Endothelial cell of hepatic sinusoid (primary cell): ENCODE results near the gene ARAF.

ENCODE experiments used
- in situ Hi-C: cut with HindIII; loops from 2 replicates; pipeline ENCODE4 v1.10.0; 2017; ENCODE audit warnings: low sequenced_read_pairs

The ARAF gene

GRCh38 chrX:47563801-47564315 is 2.9 kb downstream of the ARAF start:
- in situ Hi-C loops, result no loop called here

GRCh38 chrX:47564438-47565085 is 3.6 kb downstream of the ARAF start:
- in situ Hi-C loops, result no loop called here

DNA sequence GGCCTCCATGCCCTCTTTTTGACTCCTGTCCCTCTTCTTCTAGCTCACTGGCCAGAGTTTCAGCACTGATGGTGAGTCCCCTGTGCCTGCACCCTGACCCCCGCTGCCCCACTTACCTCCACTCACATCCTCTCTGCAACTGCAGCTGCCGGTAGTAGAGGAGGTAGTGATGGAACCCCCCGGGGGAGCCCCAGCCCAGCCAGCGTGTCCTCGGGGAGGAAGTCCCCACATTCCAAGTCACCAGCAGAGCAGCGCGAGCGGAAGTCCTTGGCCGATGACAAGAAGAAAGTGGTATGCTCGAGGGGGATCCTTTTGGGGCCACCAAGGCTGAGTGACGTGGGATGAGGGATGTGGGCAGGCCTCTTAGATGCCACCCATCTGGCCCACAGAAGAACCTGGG is 5.8 kb downstream of the ARAF start:
- in situ Hi-C loops, result no loop called here

DNA sequence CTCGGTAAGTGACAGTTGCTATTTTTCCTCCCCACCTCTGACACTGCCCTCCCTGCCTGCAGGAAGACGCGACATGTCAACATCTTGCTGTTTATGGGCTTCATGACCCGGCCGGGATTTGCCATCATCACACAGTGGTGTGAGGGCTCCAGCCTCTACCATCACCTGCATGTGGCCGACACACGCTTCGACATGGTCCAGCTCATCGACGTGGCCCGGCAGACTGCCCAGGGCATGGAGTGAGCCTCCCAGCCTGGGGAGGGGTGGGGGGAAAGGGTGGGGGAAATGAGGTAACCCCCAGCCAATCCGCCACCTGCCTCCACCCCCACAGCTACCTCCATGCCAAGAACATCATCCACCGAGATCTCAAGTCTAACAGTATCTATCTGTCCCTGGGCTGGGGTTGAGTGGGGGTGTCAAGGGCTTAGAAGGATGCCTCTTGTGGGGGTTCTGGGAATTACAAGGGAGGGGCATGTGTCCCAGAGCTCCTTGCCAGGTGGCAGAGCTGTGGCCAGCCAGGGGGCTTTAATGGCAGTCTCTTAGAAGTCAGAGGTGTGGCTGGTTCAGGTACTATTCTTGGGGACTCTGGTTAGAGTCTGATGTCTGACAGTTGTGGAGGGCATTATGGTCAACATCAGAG is 7.8 kb downstream of the ARAF start:
- in situ Hi-C loops, result no loop called here

- in situ Hi-C loops, result no loop called here
Measured at GRCh38 chrX:47570794-47571193, 9.8 kb downstream of the ARAF start.

DNA sequence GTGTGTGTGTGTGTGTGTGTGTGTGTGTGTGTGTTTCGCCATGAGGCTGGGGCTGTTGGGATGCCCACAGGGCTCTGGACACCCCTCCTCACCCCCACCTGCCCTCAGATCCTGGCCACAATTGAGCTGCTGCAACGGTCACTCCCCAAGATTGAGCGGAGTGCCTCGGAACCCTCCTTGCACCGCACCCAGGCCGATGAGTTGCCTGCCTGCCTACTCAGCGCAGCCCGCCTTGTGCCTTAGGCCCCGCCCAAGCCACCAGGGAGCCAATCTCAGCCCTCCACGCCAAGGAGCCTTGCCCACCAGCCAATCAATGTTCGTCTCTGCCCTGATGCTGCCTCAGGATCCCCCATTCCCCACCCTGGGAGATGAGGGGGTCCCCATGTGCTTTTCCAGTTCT is 10.2 kb downstream of the ARAF start:
- in situ Hi-C loops, result no loop called here

DNA sequence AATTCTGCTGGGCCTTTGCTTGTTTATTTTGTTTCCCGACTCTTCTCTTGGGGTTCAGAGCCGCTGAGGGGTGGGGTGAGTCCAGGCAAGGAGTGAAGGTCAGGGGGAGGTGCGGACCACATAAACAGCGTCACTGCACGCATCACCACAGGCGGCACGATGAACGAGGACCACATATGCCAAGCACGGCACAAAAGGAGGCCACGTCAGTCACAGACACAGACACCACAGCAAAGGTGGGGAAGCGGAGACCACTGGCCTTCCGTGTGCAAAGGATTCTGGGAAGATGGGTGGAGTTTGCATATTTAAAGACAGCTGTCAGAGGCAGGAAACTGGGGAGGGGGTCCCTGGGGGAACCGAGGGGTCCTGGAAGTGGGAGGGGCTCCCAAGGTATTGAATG is 10.9 kb downstream of the ARAF start:
- in situ Hi-C loops, result no loop called here

DNA sequence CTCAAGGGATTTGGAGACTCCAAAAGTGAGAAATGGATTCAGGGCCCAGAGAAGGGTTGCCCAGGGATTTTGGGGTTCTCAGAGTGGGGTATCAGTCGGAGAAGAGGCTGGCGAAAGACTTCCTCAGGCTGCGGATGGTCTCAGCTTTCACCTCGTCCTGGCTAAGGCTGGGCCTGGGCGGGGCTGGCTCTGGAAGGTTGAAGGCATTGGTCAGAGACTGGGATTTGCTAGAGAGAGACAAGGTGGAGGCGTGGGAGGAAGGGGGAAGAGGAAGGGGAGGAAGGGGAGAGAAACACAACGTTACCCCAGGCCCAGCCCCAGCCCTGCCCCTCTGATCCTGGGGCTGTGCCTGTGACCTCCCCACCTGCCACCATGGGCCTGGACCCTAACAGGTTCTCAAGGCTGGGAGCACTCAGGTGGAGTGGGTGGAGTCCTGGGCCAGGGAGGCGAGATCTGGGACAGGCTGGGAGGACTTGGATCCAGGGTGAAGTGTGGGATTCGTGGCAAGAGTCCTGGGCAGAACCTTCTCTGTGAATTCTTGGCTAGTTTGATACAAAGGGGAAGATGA is 11.9 kb downstream of the ARAF start:
- in situ Hi-C loops, result no loop called here

DNA sequence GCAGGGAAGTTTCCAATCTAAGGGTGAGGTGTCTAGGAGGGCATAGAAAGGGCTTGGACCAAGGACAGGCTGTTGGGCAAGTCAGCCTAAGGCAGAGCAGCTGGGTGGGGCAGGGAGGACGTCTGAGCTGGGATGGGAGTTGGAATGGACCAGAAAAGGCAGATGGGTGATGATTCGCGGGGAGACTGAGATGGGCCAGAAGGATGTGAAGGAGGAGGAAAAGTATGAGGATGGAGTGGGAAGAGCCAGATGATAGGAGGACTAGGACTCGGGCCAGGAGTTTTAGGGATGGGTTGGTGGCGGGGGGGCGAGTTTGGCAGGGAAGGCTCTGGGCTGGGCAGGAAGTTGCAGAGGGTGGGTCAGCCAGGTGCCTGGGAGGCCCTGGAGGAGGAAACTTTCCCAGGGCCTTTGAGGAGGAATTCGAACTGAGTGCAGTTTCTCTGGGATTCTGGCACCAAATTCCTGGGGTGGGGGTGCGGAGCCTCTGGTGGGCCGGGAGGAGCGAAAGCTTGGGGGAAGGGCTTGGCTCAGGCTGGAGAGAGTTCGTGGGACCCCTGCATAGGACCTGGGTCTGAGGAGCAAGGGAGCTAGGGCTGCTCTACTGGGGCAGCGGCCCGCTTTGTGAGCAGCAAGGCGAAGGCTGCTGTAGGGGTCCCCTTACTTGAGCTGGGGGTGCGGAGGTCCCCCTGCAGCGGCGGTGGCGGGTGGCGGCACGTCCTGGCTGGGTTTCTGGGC is 12.5 kb downstream of the ARAF start:
- in situ Hi-C loops, result no loop called here

GRCh38 chrX:47574076-47574546 is 13.1 kb downstream of the ARAF start:
- in situ Hi-C loops, result no loop called here

GRCh38 chrX:47574547-47575301 is 13.7 kb downstream of the ARAF start:
- in situ Hi-C loops, result no loop called here

DNA sequence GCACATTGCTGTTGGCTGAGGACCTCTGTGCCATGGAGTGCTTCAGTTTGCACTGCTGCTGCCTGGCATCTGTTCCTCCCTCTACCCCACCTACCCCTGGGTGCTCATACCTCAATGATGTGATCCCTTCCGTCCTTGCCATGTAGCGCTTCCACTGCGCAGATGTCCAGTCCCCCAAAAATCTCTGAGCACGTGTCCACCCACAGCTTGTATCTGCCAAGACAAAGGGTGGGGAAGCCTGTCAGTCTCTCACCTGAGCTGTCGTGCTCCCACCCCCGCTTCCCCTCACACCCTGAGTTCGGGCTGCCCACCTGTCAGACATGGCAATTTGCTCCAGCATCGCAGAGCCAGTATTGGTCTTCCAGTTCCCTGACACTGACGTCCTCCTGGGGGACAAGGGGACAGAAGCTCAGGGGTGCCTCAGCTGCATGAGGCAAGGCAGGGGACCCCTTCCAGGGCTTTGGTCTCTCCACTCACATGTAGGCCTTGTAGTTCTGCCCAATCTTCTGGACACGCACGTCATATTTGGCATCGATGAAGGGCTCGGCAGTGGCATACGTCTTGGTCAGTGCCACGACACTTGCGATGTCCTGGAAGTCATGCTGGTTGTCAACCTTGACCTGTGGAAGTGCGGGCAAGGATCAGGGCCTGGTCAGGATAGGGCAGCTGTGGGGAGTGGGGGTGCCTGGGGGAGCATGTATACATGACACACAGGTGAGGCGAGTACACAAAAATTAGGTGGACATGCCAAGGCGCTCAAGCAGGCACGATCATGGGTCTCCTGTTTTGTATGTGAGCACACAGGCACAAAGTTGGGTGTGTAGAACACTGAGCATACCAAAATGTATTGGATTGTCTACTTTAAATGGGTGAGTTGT is 15.3 kb downstream of the ARAF start:
- in situ Hi-C loops, result no loop called here

DNA sequence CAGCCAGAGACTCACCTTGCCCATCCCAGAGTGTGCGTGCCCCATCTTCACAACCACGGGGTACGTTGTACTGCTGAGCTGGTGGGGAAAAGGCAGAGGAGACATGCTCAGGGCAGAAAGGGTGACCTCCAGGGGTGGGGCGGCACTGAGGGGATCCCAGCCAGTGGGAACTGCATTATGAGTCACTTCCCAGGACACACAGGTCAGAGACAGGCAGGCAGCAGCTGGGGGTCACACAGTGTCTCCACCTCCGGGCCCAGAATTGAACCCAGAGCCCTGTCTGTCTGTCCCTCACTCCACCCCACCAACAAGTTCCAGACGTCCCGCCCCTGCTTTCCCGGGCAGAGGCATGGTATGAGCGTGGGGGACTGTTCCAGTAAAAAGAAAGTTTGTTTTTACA is 16.4 kb downstream of the ARAF start:
- in situ Hi-C loops, result no loop called here

- in situ Hi-C loops, result no loop called here
Measured at GRCh38 chrX:47577901-47578300, 16.9 kb downstream of the ARAF start.

GRCh38 chrX:47578692-47579091 is 17.7 kb downstream of the ARAF start:
- in situ Hi-C loops, result no loop called here

- in situ Hi-C loops, result no loop called here
Measured at GRCh38 chrX:47579537-47579936, 18.5 kb downstream of the ARAF start.

DNA sequence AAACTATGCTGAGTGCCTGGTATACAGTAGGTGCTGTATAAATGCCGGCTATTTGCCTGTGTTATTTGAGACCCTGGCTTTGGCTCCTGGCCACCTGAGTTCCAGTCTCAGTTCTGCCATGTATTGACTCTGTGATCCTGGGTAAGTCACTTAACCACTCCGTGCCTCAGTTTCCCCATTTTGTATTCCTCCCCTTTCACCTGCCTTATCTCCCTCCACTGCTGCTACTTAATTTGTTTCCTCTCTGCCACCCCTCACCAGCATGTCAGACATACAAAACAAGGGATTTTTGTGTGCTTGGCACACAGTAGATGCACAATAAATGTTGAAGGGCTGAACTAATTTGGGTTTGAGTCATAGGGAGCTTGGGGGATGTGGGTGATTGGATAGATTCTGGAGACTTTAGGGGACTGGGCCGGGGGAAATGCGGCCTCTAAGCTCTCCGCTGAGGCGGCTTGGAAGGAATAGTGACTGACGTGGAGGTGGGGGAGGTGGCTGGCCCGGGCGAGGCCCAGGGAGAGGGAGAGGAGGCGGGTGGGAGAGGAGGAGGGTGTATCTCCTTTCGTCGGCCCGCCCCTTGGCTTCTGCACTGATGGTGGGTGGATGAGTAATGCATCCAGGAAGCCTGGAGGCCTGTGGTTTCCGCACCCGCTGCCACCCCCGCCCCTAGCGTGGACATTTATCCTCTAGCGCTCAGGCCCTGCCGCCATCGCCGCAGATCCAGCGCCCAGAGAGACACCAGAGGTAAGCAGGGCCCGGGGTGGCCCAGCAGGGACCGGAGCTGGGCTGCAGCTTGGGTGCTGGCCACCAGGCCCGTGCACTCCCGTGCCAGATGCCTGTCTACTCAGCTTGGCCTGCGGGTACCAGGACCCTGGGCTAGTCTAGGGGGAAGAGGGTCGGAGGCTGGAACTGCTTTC is 21.0 kb downstream of the ARAF start, which contains the start of gene TIMP1:
Gene TIMP1, plus strand, starts transcription at position 706 of the 917 bp plus-strand sequence. CDS start 980 bp downstream, outside the sequence.
- in situ Hi-C loops, result no loop called here

DNA sequence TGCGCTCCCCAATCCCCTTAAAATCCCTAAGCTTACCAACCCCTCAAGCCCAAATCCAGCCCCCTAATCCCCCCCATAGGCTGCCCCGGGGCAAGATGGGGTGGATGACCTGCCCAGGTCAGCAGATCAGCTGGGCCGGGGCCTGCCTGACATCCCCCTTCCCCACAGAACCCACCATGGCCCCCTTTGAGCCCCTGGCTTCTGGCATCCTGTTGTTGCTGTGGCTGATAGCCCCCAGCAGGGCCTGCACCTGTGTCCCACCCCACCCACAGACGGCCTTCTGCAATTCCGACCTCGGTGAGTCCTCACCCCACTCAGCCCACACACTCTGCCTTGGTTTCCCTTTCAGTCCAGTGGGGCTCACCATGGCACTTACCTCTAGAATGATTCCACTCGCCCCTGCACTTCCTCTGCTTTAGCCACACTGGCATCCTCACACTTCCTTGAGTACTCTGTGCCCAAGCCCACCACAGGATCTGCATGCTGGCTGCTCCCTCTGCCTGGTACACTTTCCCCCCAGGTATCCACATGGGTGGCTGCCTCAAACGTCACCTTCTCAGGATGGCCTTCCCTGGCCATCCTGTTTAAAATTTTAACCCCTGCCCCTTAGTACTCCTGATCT is 22.3 kb downstream of the ARAF start:
- in situ Hi-C loops, result no loop called here
